Muscle of back (tissue), 11 donors: Measurements from ENCODE around the gene VWA5A. TPM values are rescaled to one million over a fixed set of nuclear protein-coding genes. Genes with fewer than 3 reads are reported as not detected.
A peak's percentile ranks its signal among the peaks of the same experiment; 100 is the strongest.
"Not testable (repeated sequence)": the region's sequence is repeated elsewhere in the genome, so short reads cannot be mapped to it uniquely, and the experiment has no call there.

Experiments
- DNase-seq, 3 donors: peaks; one replicate each; pipeline versions ENCODE4 v3.0.0 to v3.0.0-alpha.2; 2013
- polyA plus RNA-seq, 10 donors: library from polyadenylated mRNA; unstranded; fragments of 120-200 nt; gene quantifications; one replicate each; pipeline ENCODE4 v1.2.1, GENCODE V29; 2013; ENCODE audit not compliant: insufficient read length in 10 of 10

The VWA5A gene
- polyA plus RNA-seq, 10 donors: 73.6 to 136 (median 107) TPM

- DNase-seq: no peak
Observed at GRCh38 chr11:124085997-124086846, 29.0 kb upstream of the VWA5A start.

GRCh38 chr11:124090996-124091395, 24.3 kb upstream of the VWA5A start:
- DNase-seq: no peak

GRCh38 chr11:124093330-124093729, 21.9 kb upstream of the VWA5A start:
- no peak for DNase-seq

GRCh38 chr11:124094731-124095130, 20.5 kb upstream of the VWA5A start:
- DNase-seq: no peak

GRCh38 chr11:124096364-124096763, 18.9 kb upstream of the VWA5A start:
- no peak for DNase-seq

- no peak for DNase-seq
Observed at GRCh38 chr11:124098141-124098540, 17.1 kb upstream of the VWA5A start.

GRCh38 chr11:124101737-124102136, 13.5 kb upstream of the VWA5A start:
- no peak for DNase-seq

- peak in 1 of 3 donors; percentile 13 for DNase-seq
Observed at GRCh38 chr11:124108156-124108555, 7.1 kb upstream of the VWA5A start.

GRCh38 chr11:124109377-124109776, 5.9 kb upstream of the VWA5A start:
- DNase-seq: no peak

- DNase-seq: no peak
Observed at GRCh38 chr11:124110201-124110600, 5.0 kb upstream of the VWA5A start.

- no peak for DNase-seq
Observed at GRCh38 chr11:124113890-124114289, 1.4 kb upstream of the VWA5A start.

GRCh38 chr11:124115782-124116616, 749 bp downstream of the VWA5A start:
- DNase-seq: peak in 1 of 3 donors; percentile 24

GRCh38 chr11:124119103-124119502, 3.9 kb downstream of the VWA5A start:
- no peak for DNase-seq

GRCh38 chr11:124120891-124121290, 5.6 kb downstream of the VWA5A start:
- DNase-seq: no peak

- no peak for DNase-seq
Observed at GRCh38 chr11:124122123-124122522, 6.9 kb downstream of the VWA5A start.

- DNase-seq: no peak
Observed at GRCh38 chr11:124123622-124124021, 8.4 kb downstream of the VWA5A start.

- DNase-seq: not testable (repeated sequence)
Observed at GRCh38 chr11:124127134-124127533, 11.9 kb downstream of the VWA5A start.

GRCh38 chr11:124143034-124143433, 27.8 kb downstream of the VWA5A start:
- DNase-seq: no peak

- DNase-seq: no peak
Observed at GRCh38 chr11:124147951-124148350, 32.7 kb downstream of the VWA5A start.

- DNase-seq: no peak
Observed at GRCh38 chr11:124150684-124151083, 35.4 kb downstream of the VWA5A start.

- no peak for DNase-seq
Observed at GRCh38 chr11:124152770-124153407, 37.6 kb downstream of the VWA5A start.

- DNase-seq: no peak
Observed at GRCh38 chr11:124153821-124154220, 38.6 kb downstream of the VWA5A start.
